OCI-LY1 (cell line): ENCODE results near the gene OCIAD1.

Experiments used
- EZH2 ChIP-seq: fragments of 200-600 bp; sonication (generic), shearing (Covaris generic); IDR thresholded peaks from 2 replicates; pipeline ENCODE4 v1.8.0; 2017; ENCODE audit warnings: borderline replicate concordance, mixed run types, mild to moderate bottlenecking, antibody characterized with exemption, low read length, moderate library complexity, mixed read lengths
- TF ChIP-seq, protein P1 (sequence below): fragments of 200-600 bp; sonication (generic), shearing (Covaris generic); IDR thresholded peaks from 2 replicates; pipeline ENCODE4 v1.5.1; 2017; ENCODE audit warnings: mild to moderate bottlenecking, antibody characterized with exemption, low read length, moderate library complexity, mixed read lengths

DNA sequence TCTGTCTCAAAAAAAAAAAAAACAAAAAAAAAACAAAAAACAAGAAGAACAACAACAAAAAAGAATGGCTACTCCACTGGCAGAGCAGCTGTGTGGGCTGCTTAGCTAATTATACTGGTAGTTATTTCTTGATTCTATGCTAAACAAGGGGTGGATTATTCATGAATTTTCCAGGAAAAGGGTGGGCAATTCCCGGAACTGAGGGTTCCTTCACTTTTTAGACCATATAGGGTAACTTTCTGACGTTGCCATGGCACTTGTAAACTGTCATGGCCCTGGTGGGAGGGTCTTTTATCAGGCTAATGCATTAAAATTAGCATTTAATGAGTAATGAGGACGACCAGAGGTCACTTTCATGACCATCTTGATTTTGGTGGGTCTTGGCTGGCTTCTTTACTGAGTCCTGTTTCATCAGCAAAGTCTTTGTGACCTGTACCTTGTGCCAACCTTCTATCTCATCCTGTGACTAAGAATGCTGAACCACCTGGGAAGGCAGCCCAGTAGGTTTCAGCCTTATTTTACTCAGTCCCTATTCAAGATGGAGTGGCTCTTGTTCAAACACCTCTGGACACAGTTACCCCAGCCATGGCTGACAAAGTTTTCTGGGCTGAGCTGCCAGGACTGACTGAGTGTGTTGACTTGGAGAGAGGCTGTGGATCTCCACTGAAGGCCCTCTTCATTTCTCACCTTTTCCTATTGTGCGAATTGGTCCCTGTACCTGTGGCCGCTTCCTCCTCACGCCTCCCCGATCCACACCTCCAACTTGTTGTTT is 77.0 kb downstream of the OCIAD1 start:
- no peak for TF ChIP-seq EZH2
- TF ChIP-seq, protein P1, sequence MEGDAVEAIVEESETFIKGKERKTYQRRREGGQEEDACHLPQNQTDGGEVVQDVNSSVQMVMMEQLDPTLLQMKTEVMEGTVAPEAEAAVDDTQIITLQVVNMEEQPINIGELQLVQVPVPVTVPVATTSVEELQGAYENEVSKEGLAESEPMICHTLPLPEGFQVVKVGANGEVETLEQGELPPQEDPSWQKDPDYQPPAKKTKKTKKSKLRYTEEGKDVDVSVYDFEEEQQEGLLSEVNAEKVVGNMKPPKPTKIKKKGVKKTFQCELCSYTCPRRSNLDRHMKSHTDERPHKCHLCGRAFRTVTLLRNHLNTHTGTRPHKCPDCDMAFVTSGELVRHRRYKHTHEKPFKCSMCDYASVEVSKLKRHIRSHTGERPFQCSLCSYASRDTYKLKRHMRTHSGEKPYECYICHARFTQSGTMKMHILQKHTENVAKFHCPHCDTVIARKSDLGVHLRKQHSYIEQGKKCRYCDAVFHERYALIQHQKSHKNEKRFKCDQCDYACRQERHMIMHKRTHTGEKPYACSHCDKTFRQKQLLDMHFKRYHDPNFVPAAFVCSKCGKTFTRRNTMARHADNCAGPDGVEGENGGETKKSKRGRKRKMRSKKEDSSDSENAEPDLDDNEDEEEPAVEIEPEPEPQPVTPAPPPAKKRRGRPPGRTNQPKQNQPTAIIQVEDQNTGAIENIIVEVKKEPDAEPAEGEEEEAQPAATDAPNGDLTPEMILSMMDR: no peak
